ENCODE measurements around the gene PPP1R13B.
A peak's percentile ranks its signal among the peaks of the same experiment; 100 is the strongest.

PPP1R13B gene

GRCh38 chr14:103716091-103716801, 131.1 kb downstream of the PPP1R13B start:
- DNase-seq = no peak

GRCh38 chr14:103715052-103716000, 132.0 kb downstream of the PPP1R13B start, which contains the start of the genes XRCC3 and ZFYVE21:
XRCC3 (minus strand) TSS chr14:103715451; CDS start chr14:103711087, 4,364 bp downstream.
ZFYVE21 (plus strand) TSS chr14:103715810; CDS start chr14:103715842, 32 bp downstream.
- H3K4me1 ChIP-seq = peaks cover 3% of the 10 kb centered on the region; the same call in 1 of the 2 replicates
- no peaks in the 10 kb centered on the region for H3K27me3 ChIP-seq
- H3K9me3 ChIP-seq = no peaks in the 10 kb centered on the region
- H3K4me3 ChIP-seq (ENCODE audit: low read depth, low read length) = peak within 1 kb of the TSS; percentile 76
- peak; percentile 100 for DNase-seq
- no peak for TF ChIP-seq CTCF (IDR thresholded peaks at IDR 0.05; ENCODE audit: low read depth, low read length)
- H3K36me3 ChIP-seq = peaks cover 5% of the 10 kb centered on the region; the same call in 1 of the 2 replicates

More at GRCh38 chr14:103716091-103716801, 131.1 kb downstream of the PPP1R13B start:
- peaks cover 5% of the 10 kb centered on the region; the same call in 1 of the 2 replicates for H3K36me3 ChIP-seq
- H3K4me1 ChIP-seq = peaks cover 3% of the 10 kb centered on the region; the same call in 1 of the 2 replicates
- no peak for TF ChIP-seq CTCF (IDR thresholded peaks at IDR 0.05; ENCODE audit: low read depth, low read length)
- peak overlapping the region; percentile 76 for H3K4me3 ChIP-seq (ENCODE audit: low read depth, low read length)
- H3K9me3 ChIP-seq = no peaks in the 10 kb centered on the region
- no peaks in the 10 kb centered on the region for H3K27me3 ChIP-seq

GRCh38 chr14:103714063-103714724, 133.2 kb downstream of the PPP1R13B start:
- Histone ChIP-seq H3K9me3 (no peaks in the 10 kb centered on the region), H3K36me3 (peaks cover 14% of the 10 kb centered on the region), H3K4me1 (peaks cover 4% of the 10 kb centered on the region; the same call in 1 of the 2 replicates), H3K27me3 (no peaks in the 10 kb centered on the region), H3K4me3 (ENCODE audit: low read depth, low read length) (peak overlapping the region; percentile 46; the same call in 1 of the 2 replicates)
- TF ChIP-seq CTCF (IDR thresholded peaks at IDR 0.05; ENCODE audit: low read depth, low read length) = no peak
- DNase-seq = no peak

GRCh38 chr14:103713304-103714062, 133.9 kb downstream of the PPP1R13B start:
- peaks cover 21% of the 10 kb centered on the region for H3K36me3 ChIP-seq
- no peaks in the 10 kb centered on the region for H3K9me3 ChIP-seq
- no peak overlapping the region for H3K4me3 ChIP-seq (ENCODE audit: low read depth, low read length)
- H3K27me3 ChIP-seq = no peaks in the 10 kb centered on the region
- no peak for DNase-seq
- no peak for TF ChIP-seq CTCF (IDR thresholded peaks at IDR 0.05; ENCODE audit: low read depth, low read length)
- H3K4me1 ChIP-seq = peaks cover 10% of the 10 kb centered on the region

GRCh38 chr14:103712633-103713247, 134.6 kb downstream of the PPP1R13B start:
- Histone ChIP-seq H3K4me3 (ENCODE audit: low read depth, low read length) (no peak overlapping the region), H3K36me3 (peaks cover 28% of the 10 kb centered on the region), H3K9me3 (no peaks in the 10 kb centered on the region), H3K4me1 (peaks cover 11% of the 10 kb centered on the region), H3K27me3 (no peaks in the 10 kb centered on the region)
- DNase-seq = no peak
- TF ChIP-seq CTCF (IDR thresholded peaks at IDR 0.05; ENCODE audit: low read depth, low read length) = no peak

Data from BE2C (cell line).